ENCODE data around the gene DBNDD2.

DBNDD2 gene

DNA sequence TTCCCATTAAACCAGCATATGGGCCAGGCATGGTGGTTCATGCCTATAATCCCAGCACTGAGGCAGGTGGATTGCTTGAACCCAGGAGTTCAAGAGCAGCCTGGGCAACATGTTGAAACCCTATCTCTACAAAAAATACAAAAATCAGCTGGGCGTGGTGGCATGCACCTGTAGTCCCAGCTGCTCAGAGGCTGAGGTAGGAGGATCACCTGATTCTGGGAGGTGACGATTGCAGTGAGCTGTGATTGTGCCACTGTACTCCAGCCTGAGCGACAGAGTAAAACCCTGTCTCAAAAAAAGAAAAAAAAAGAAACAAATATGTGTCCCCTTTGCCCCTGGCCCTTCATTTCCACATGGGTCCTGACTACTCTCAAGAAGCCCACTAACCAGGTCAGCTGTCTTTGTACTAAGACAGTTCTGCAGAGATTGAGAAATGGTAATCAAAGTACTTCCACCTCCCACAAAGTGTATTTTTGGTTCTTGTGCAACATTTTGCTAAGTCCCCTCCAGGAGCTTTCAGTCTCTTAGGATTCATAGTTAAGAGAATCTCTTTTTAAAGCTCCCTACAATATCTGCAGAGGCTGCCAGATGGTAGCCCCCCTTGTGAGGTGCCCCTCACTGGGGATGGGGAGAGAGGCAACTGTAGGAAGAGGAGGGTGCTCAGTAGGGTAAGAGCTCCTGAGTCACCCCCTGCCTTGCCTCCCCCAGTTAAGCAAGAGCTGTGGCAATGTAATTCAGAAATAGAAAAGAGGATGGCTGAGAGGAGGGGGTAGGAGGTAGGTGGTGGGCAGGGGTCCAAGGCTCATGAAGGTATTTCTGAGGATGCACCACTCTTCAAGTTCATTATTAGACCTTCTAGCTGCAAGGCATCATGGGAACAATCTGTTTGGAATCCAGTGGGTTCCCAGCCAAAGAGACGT lies 44.9 kb downstream of the DBNDD2 start:
- DNase-seq: no peak

- DNase-seq: peak in 1 of 5 donors; percentile 38
Observed at GRCh38 chr20:45456632-45457031, 48.5 kb downstream of the DBNDD2 start.

DNA sequence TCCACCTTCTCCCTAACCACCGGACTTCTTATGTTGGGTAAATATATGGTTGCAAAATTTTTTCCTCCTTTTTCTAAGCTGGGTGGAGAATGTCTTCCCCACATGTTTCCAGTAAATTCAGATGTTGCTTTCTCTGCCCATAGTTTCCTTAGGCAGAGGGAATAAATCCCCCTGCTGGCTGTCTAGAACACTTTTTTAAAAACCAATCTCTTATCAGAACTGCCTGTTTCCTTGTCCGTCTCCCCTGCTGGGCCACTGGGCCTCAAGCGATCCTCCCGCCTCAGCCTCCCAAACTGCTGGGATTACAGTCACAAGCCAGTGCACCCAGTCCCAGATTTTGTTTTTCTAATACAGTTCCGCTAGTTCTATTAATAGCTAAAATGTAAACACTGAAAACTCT lies 51.5 kb downstream of the DBNDD2 start:
- no peak for DNase-seq

Measured in T-helper 1 cell (primary cell).